Right kidney (tissue), 1 donor: Measurements from ENCODE around the gene ASCC3.

Experiments
- DNase-seq: peaks from one replicate; pipeline ENCODE4 v3.0.0-alpha.2; 2016

The ASCC3 gene

GRCh38 chr6:100463630-100464161 lies 417.4 kb downstream of the ASCC3 start:
- no peak for DNase-seq

DNA sequence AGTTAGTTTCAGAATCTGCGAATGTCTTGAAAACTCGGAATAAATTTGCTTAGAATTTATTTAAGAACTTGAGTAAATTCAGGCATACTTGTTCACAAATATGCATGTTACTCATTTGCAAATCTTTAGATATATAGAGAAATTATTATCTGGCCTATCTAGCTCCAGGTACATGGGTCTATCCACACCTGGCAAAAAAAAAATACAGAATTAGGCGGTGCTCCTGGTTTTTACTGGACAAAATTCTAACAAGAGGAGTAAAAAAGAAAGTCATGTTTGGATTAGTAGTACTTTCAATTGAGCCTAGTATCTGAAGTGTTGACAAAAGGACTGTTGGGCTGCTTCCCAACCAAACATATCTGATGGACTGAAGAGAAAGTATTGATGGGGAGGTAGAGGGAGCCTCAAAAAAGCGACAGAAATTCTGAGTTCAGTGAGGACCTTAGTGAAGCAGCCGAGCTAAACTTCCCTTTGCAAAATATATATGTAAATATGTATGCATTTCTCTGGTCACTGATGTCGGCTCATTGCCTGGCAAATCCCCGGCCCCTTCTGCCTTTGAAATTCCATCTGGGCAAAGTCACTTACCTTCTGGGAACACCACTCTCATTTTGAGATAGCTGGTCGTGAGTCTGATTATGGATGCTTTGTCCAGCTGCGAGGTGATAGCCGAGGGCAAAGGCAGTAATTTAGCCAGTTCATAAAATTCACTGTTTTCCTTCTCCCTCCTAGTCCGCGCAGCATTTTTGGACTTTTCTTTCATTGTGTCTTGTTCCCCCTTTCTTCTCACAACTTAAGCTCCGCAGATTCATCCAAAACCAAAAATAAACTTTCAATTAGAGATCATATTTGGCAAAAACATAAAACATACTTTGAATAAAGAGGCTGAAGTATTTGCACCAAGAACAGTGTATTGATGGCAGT lies 418.2 kb downstream of the ASCC3 start:
- peak; percentile 55 for DNase-seq

DNA sequence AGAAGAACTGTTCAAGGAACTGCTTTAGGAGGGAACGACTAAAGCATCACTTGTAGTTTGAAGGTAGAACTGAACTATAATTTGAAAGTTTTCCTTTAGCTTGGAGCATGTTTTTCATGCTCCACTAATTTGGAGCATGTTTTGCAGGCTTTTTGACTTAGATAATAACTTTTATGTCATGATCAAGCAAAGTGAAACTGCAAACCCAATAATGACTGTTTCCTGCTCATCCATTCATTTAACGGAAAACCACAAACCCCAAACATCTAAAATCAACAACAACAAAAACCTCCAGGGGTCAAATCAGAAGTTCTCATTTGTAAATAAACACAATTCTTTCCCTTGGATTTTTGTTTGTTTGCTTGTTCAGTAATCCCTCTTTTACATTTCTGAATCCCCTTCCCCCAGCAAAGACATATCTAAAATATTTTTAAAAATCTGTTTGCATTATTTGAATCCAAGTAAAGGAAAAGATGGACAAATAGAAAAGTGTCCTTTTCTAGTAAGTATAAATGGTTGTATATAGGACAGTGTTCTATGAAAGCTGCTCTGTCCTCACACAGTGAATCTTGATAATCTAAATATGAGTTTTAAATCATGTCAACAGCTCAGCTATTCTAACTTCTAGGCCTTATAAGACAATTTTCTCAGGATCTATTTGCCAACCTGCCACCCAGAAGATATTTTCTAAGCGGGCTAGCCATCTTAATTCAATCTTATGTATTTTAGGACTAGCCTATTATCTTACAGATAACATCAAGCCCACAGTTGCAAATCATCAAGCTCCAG lies 419.0 kb downstream of the ASCC3 start:
- peak; percentile 41 for DNase-seq

- DNase-seq: peak; percentile 87
Observed at GRCh38 chr6:100461278-100461916, 419.7 kb downstream of the ASCC3 start.

DNA sequence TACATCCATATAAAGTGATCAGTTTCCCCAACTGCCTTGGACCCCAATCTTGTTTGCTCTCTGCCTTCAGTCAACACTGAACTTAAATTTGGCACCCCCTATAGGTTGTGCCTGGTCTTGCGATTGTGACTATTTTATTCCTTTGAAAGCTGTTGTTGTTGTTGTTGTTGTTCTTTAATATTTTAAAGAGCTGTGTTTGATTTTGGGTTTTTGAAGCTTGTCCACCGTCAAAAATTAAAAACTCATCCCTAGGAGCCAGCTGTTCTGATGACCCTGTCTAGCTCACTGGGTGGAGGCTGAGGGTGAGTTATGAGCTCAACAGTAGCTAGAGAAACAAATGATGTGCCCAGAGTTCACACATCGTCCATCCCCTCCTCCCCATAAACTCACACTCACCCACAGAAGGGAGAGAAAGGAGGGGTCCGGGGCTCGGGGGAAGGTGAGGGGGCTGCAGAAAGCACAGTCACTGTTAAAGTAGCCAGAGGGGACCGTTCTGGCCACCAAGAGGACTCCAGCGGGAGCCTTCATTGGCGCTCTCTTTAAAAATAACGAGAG lies 420.4 kb downstream of the ASCC3 start:
- DNase-seq: peak; percentile 56

GRCh38 chr6:100459592-100460184 lies 421.4 kb downstream of the ASCC3 start:
- DNase-seq: peak; percentile 26

DNA sequence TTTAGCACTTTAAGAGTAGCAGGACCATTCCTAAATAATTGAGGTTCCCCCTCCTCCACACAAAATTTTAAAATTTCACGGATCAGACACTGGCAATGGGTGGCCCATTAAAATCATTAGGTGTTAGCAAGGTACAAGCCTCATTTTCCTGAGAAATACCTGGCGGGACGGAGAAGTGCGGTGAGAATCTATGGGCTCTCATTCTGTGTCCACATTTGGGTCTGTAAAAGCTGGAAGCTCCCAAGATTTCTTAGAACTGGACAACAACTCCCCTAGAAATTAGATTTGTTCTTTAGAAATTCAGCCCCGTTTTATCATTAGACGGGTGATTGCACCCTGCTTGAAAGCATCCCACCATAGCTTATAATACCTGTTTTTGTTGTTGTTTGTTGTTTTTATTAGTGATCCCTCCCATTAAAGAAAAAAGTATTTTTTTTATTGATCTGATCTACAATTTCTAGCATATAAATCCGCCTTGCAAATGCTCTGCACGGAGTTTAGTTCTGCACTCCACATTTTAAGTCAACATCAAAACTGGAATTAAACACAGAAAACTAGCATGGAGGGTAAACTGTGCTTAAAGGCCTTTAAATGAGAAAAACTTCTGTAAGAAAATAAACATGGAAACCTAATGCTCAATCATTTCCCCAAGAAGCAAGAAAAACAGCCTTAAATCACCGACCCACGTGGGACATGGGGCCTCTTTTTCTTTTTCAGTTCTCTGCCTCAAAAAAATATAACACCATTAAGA lies 422.1 kb downstream of the ASCC3 start:
- peak; percentile 52 for DNase-seq
